Activated naive CD4-positive, alpha-beta T cell treated with anti-CD3 and anti-CD28 coated beads, Interleukin-2, amount 50 U/mL, for 24 hours (primary cell): ENCODE data around the gene SNX25.
"Not testable (repeated sequence)": the region's sequence is repeated elsewhere in the genome, so short reads cannot be mapped to it uniquely, and the experiment has no call there.

ENCODE experiments used
- H3K27ac Mint-ChIP-seq: one replicate; pipeline ENCODE4 v1.8.0; 2021; ENCODE audit warnings: mild to moderate bottlenecking, mixed read lengths
- H3K27me3 Mint-ChIP-seq: one replicate; pipeline ENCODE4 v1.8.0; 2021; ENCODE audit warnings: mixed read lengths
- H3K36me3 Mint-ChIP-seq: one replicate; pipeline ENCODE4 v1.8.0; 2021; ENCODE audit warnings: mixed read lengths
- H3K4me1 Mint-ChIP-seq: one replicate; pipeline ENCODE4 v1.8.0; 2021; ENCODE audit warnings: mixed read lengths
- H3K4me3 Mint-ChIP-seq: one replicate; pipeline ENCODE4 v1.8.0; 2021; ENCODE audit warnings: mild to moderate bottlenecking, mixed read lengths
- H3K9me3 Mint-ChIP-seq: one replicate; pipeline ENCODE4 v1.8.0; 2021; ENCODE audit warnings: mixed read lengths

SNX25 gene

DNA sequence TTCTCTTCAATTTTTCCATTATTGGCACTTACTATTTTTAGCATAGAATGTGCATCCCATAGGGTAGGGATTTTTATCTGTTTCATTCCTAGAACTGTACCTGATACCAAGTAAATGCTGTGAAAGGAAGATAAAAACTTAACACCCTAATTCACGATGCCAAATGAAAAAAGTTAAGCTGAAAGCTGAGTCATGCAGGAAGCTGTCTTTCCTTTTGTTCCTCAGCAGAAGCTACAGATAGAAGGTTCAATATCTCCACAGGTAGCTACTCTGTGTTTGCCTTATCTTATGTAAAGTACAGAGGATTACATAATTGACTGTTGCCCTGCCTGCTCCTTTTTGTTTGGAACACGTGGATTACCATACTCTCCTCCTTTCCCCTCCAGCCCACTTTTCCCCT, 109.3 kb downstream of the SNX25 start:
- no peak overlapping the region for H3K4me3 Mint-ChIP-seq
- H3K9me3 Mint-ChIP-seq = no peaks in the 10 kb centered on the region
- H3K4me1 Mint-ChIP-seq = peaks cover 7% of the 10 kb centered on the region
- no peak overlapping the region for H3K27ac Mint-ChIP-seq
- no peaks in the 10 kb centered on the region for H3K27me3 Mint-ChIP-seq
- peaks cover 23% of the 10 kb centered on the region for H3K36me3 Mint-ChIP-seq

DNA sequence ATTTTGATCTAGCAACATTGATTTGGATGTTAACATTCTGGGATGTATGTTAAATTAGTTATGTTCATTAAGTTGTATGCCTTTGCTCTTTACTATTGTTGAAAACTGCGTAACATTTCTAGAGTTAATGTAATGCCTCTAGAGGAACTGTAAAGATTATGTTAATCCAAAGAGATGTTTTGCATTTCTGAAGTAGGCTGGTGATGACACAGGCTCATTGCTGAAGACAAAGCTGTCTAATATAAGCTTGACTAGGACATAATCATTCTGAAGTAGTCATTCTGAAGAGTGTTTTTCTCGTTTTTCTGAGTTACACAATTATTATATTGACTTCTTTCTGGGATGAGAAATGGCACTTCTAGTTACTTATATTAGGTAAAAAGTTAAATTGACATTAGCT, 113.4 kb downstream of the SNX25 start:
- H3K9me3 Mint-ChIP-seq = no peaks in the 10 kb centered on the region
- no peak overlapping the region for H3K27ac Mint-ChIP-seq
- peaks cover 7% of the 10 kb centered on the region for H3K4me1 Mint-ChIP-seq
- H3K4me3 Mint-ChIP-seq = no peak overlapping the region
- no peaks in the 10 kb centered on the region for H3K27me3 Mint-ChIP-seq
- peaks cover 9% of the 10 kb centered on the region for H3K36me3 Mint-ChIP-seq

DNA sequence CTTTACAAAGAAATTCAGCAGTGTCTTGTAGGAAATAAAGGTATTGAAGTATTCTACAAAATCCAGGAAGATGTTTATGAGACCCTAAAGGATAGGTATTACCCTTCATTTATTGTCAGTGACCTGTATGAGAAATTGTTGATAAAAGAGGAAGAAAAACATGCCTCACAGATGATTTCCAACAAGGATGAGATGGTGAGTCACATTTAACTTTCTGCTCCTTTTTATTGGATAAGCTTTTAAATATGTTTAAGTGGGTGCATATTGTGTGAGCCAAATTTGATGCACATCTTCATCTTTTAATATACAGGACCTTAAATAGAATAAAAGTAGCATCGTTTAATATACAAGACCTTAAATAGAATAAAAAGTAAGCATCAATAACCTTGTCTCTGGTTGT, 114.2 kb downstream of the SNX25 start:
- peaks cover 2% of the 10 kb centered on the region for H3K4me1 Mint-ChIP-seq
- no peaks in the 10 kb centered on the region for H3K9me3 Mint-ChIP-seq
- H3K27ac Mint-ChIP-seq = no peak overlapping the region
- H3K36me3 Mint-ChIP-seq = peaks cover 12% of the 10 kb centered on the region
- no peaks in the 10 kb centered on the region for H3K27me3 Mint-ChIP-seq
- no peak overlapping the region for H3K4me3 Mint-ChIP-seq

DNA sequence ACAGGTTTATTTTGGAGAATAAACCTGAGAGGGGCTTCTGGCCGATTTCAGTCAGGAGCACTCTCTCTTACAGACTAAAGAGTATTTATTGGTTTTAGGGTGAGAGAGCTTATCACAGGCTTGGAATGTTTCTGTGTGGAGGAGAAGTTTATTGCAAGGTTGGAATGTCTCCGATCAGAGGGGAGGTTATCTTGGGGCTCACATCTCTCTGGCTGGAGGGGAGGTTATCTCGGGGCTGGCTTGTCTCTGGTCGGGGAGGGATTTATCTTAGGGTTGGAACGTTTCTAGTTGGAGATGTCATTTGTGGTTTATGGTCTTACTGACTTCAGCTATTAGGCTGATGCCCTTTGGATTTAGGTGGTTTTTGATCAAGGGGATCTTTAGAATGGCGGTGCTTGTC, 115.0 kb downstream of the SNX25 start:
- H3K36me3 Mint-ChIP-seq = peaks cover 15% of the 10 kb centered on the region
- H3K4me1 Mint-ChIP-seq, H3K27ac Mint-ChIP-seq, H3K9me3 Mint-ChIP-seq, H3K4me3 Mint-ChIP-seq, H3K27me3 Mint-ChIP-seq: not testable (repeated sequence)

DNA sequence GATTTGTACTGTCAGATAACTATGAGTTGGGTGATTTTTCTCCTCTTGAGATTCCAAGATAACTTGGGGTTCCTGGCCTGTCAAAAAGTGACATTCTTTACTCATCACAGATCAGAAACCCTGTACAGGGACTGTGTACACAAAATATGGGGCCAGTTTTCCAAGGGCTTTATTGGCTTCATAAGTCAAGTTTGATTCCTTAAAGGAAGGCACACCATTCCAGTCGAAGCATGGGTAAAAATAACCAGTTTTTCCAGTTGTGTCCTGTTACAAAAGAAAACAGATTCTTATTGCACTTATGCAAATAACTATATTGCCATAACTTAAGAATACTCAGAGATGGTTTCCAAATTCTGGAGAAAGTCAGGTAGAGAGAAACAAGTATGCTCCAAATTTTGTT, 116.3 kb downstream of the SNX25 start:
- peaks cover 13% of the 10 kb centered on the region for H3K36me3 Mint-ChIP-seq
- H3K27me3 Mint-ChIP-seq, H3K27ac Mint-ChIP-seq, H3K4me3 Mint-ChIP-seq, H3K9me3 Mint-ChIP-seq, H3K4me1 Mint-ChIP-seq: not testable (repeated sequence)

DNA sequence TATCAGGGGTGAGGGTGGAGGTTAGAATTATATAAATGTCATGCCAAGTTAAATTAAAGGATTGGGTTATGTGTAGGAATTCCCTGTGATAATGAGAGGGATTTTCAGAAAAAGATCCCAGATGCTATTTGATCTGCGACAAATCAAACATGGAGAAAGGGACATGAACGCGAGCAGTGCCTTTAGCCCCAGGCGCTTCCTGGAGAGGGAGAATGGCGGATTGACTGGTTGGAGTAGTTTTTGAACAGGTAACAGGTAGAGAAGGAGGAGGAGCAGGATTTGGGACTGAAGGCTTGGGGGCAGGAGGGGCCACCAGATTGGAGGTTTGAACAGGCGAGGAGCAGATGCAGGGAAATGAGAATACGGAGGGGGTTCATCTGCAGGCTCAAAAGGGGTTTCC, 119.2 kb downstream of the SNX25 start:
- Mint-ChIP-seq H3K27ac (no peak overlapping the region), H3K4me1 (no peaks in the 10 kb centered on the region), H3K4me3 (no peak overlapping the region), H3K27me3 (no peaks in the 10 kb centered on the region), H3K9me3 (no peaks in the 10 kb centered on the region), H3K36me3 (peaks cover 12% of the 10 kb centered on the region)

DNA sequence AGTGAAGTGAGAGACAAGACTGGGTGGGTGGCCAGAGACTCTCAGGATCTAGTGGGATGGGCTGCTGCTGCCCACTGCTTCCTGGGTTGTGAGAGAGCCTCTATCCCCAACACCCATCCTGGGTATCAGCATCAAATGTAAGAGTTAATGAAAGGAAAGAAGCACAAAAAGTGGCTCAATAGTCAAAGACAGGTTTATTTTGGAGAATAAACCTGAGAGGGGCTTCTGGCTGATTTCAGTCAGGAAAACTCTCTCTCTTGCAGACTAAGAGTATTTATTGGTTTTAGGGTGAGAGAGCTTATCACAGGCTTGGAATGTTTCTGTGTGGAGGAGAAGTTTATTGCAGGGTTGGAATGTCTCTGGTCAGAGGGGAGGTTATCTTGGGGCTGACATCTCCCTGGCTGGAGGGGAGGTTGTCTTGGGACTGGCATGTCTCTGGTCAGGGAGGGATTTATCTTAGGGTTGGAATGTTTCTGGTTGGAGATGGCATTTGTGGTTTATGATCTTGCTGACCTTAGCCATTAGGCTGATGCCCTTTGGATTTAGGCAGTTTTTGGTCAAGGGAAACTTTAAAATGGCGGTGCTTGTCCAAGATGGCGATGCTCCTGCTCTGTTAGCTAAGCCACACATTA, 120.6 kb downstream of the SNX25 start:
- peaks cover 10% of the 10 kb centered on the region for H3K36me3 Mint-ChIP-seq
- H3K4me3 Mint-ChIP-seq, H3K4me1 Mint-ChIP-seq, H3K27me3 Mint-ChIP-seq, H3K27ac Mint-ChIP-seq, H3K9me3 Mint-ChIP-seq: not testable (repeated sequence)

DNA sequence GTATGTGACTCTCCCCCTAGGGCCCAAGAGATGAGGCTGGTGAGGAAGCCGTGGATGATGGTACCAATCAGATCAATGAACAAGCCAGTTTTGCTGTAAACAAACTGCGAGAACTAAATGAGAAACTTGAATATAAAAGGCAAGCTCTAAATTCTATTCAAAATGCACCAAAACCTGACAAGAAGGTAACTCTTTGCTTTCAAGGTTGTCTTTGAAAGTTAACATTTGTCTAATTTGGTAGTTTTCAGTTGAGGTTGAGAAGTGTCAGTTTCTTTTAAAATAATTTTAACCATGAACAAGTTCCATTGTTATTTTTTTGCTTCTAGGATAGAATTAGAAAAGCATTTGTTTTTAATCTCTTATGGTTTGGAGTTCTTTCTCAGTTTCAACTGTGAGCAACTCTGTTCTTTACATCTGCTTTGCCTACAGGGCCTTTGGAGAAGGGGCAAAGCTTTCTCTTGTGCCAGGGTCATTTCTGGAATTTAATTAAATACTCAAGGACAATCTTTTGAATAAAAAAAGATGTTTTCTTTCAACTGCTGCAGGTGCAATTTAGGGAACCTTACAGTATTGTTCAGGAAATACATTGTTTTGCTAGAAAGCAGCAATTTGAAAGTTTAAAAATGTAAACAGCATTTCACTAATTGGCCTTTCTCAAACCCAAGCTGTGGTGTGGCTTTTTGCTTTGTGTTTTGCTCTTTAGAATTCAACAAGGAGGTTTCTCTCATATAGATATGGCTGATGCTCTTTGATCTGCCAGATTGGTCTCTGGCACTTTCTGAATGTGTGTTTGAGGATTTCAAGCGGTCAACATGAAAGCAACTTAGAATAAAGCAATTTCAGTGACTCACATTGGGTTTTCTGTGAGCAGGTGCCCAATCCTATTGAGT, 123.4 kb downstream of the SNX25 start:
- no peaks in the 10 kb centered on the region for H3K9me3 Mint-ChIP-seq
- no peak overlapping the region for H3K4me3 Mint-ChIP-seq
- no peaks in the 10 kb centered on the region for H3K4me1 Mint-ChIP-seq
- no peaks in the 10 kb centered on the region for H3K27me3 Mint-ChIP-seq
- no peak overlapping the region for H3K27ac Mint-ChIP-seq
- peaks cover 17% of the 10 kb centered on the region for H3K36me3 Mint-ChIP-seq

DNA sequence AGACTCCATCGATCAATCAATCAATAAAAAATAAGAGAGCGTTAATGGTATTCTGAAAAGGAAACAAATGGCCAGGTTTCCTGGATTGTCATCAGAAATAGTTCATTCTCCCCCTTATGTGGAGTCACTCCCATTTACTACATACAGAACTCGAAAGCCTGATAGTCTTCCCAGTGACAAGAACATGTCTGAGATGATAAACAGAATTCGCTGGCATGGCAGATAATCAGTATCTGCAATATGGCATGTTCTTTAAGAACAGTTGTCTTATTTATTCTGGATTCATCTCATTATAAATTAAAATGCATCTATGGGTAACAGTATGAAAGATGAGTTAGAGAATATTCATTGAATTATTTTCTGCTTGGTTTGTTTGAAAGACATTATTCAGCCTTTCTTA, 124.9 kb downstream of the SNX25 start:
- Mint-ChIP-seq H3K27me3 (no peaks in the 10 kb centered on the region), H3K4me1 (peaks cover 3% of the 10 kb centered on the region), H3K9me3 (no peaks in the 10 kb centered on the region), H3K27ac (no peak overlapping the region), H3K4me3 (no peak overlapping the region), H3K36me3 (peaks cover 17% of the 10 kb centered on the region)

DNA sequence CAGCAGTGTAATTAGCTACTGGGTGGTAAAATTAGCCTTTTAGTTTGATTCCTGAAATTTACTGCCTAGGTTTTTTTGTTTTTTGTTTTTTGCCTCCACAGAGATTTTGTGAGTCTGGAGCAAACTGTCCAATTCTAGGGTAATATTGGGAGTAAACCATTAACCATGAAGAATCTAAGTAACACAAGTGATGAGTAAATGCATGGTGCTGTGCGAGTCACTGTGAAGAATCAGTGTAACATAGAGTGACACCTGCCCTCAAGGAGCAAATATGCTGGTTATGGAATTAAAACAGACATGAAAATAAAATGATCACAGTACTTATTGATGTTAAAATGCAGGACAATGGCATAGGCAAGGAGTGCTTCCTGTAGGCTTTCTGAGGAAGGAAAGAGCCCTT, 126.2 kb downstream of the SNX25 start:
- H3K4me1 Mint-ChIP-seq = peaks cover 16% of the 10 kb centered on the region
- H3K36me3 Mint-ChIP-seq = peaks cover 16% of the 10 kb centered on the region
- H3K4me3 Mint-ChIP-seq = no peak overlapping the region
- no peaks in the 10 kb centered on the region for H3K9me3 Mint-ChIP-seq
- no peak overlapping the region for H3K27ac Mint-ChIP-seq
- no peaks in the 10 kb centered on the region for H3K27me3 Mint-ChIP-seq

DNA sequence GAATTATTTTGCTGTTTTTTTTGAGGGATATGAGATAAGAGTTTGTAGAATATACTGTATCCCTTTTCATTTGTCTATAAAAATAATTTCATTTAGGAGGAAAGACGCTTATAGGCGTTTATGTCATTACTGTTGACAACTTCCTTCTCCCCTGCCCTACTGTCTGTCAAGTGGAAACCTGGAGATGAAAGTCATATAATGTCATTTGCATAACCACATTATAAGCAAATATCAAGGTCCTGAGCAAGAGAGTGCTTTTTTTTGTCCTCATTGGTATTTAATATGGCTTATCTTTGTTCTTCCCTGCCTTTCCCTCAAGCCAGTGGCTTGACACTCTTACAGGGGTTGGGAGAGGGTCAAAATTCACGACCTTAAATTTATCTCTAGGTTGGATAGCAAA, 130.5 kb downstream of the SNX25 start:
- Mint-ChIP-seq H3K27ac (no peak overlapping the region), H3K36me3 (peaks cover 26% of the 10 kb centered on the region), H3K4me3 (no peak overlapping the region), H3K4me1 (peaks cover 26% of the 10 kb centered on the region), H3K9me3 (no peaks in the 10 kb centered on the region), H3K27me3 (no peaks in the 10 kb centered on the region)

DNA sequence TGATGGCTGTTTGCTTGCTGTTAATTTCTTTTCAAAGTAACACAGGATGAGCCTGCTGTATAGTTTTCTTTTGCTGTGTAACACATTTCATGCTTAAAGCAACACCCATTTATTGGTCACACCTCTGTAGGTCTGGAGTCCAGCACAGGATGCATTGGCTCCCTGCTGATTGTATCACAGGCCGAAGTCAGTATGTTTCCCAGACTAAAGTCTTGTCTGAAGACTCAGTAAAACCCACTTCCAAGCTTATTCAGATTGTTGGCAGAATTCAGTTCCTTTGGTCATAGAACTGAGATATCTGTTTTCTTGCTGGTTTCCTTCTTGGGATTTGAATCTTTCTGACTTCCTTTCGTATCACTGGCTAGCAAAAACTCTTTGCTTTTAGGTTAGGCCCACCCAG, 132.0 kb downstream of the SNX25 start:
- Mint-ChIP-seq H3K4me3 (no peak overlapping the region), H3K36me3 (peaks cover 24% of the 10 kb centered on the region), H3K9me3 (no peaks in the 10 kb centered on the region), H3K27ac (no peak overlapping the region), H3K27me3 (no peaks in the 10 kb centered on the region), H3K4me1 (peaks cover 32% of the 10 kb centered on the region)

DNA sequence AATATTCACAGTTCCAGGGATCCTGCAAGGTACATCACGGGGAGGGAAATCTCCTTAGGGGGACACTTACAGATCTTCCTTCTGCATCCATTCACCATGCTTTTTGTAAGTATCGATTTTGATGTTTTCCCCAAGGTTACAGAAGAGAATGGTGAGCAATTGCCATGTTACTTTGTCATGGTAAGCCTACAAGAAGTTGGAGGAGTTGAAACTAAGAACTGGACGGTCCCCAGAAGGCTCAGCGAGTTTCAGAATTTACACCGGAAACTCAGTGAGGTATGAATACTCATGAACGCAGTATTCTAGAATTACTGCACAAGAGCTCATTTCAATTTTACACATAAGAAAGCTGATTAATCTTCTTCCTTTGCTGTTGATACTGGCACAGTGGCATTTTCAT, 132.4 kb downstream of the SNX25 start:
- H3K36me3 Mint-ChIP-seq = peaks cover 24% of the 10 kb centered on the region
- H3K4me1 Mint-ChIP-seq = peaks cover 32% of the 10 kb centered on the region
- no peaks in the 10 kb centered on the region for H3K27me3 Mint-ChIP-seq
- no peak overlapping the region for H3K27ac Mint-ChIP-seq
- H3K9me3 Mint-ChIP-seq = no peaks in the 10 kb centered on the region
- no peak overlapping the region for H3K4me3 Mint-ChIP-seq

DNA sequence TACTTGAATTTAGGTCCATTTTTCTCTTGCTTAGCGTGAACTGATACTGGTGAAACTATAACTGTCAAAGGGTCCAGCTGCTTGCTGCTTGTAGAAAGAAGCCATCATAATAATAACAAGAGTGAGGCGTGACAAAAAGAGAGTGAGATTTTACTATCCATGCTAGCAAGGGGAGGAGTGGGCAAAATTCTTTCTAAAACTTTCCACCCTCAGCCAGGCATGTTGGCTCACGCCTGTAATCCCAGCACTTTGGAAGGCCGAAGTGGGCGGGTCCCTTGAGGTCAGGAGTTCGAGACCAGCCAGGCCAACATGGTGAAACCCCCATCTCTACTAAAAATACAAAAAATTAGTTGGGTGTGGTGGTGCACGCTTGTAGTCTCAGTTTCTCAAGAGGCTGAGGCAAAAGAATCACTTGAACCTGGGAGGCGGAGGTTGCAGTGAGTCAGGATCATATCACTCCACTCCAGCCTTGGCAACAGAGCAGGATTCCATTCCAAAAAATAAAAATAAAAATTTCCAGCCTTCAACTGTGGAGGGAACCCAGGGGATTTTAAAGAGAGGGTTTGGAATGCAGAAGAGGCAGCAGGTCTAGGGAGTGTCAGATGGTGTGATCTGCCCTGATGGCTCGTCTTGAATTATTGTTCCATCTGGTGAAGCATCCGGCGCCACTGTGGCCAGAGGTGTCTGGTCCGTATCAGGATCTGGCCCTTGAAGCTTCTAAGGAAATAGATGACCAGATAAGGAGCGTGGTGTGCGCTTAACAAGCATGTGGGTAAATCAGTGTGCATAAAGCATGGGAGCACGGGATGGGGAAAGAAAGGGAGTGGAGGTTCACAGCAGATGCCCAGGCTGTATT, 134.6 kb downstream of the SNX25 start:
- no peak overlapping the region for H3K27ac Mint-ChIP-seq
- no peak overlapping the region for H3K4me3 Mint-ChIP-seq
- H3K36me3 Mint-ChIP-seq = peaks cover 27% of the 10 kb centered on the region
- no peaks in the 10 kb centered on the region for H3K9me3 Mint-ChIP-seq
- H3K4me1 Mint-ChIP-seq = peaks cover 32% of the 10 kb centered on the region
- H3K27me3 Mint-ChIP-seq = no peaks in the 10 kb centered on the region

DNA sequence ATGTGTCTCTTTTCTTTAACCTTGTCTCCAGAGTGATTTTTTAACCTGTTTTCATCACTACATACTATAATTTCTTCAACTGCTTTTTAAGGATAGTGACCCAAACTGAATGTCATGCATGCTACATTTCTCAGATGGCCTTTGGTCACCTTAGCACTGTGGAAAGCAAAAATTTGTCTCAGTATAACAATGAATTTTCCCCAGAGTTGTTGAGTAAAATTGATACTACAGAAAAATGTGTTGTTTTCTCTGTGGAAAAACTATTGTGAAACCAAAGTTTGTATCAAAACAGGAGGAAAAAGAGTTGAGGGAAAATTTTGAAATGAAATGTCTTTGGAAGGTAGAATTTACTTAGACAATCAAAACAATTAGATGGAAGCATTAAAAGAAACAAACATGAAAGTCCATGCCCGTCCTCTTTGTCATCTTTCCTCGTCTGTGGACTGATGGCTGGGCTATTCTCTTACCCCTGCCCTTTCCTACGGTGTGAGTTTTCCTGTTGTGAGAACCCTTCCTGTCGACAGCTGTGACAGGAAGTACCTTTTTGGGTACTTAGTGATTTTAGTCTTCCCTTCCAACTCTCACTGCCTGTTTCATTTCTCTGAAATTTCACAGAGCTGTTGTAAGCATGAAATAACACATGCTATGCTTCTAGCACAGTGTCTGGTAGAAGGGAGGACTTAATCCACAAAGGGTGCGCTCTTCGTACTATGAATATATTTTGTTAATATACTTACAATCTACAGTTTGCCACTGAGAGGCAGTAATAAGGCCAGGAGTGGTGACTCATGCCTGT, 135.5 kb downstream of the SNX25 start:
- Mint-ChIP-seq H3K9me3 (no peaks in the 10 kb centered on the region), H3K36me3 (peaks cover 27% of the 10 kb centered on the region), H3K4me3 (no peak overlapping the region), H3K27me3 (no peaks in the 10 kb centered on the region), H3K27ac (peak overlapping the region; percentile 17), H3K4me1 (peaks cover 23% of the 10 kb centered on the region)
